22Rv1 (cell line): ENCODE data around the gene UBE2E1.
"Not testable (repeated sequence)": the region's sequence is repeated elsewhere in the genome, so short reads cannot be mapped to it uniquely, and the experiment has no call there.

Experiments used
- ZFX ChIP-seq: fragments of 450-650 bp; IDR thresholded peaks from 2 replicates; pipeline ENCODE4 v1.6.1; 2017; ENCODE audit warnings: antibody characterized with exemption, borderline replicate concordance
- TF ChIP-seq, protein P1 (sequence below): fragments of 450-650 bp; IDR thresholded peaks from 2 replicates; pipeline ENCODE4 v1.5.1; 2017; ENCODE audit warnings: mild to moderate bottlenecking

DNA sequence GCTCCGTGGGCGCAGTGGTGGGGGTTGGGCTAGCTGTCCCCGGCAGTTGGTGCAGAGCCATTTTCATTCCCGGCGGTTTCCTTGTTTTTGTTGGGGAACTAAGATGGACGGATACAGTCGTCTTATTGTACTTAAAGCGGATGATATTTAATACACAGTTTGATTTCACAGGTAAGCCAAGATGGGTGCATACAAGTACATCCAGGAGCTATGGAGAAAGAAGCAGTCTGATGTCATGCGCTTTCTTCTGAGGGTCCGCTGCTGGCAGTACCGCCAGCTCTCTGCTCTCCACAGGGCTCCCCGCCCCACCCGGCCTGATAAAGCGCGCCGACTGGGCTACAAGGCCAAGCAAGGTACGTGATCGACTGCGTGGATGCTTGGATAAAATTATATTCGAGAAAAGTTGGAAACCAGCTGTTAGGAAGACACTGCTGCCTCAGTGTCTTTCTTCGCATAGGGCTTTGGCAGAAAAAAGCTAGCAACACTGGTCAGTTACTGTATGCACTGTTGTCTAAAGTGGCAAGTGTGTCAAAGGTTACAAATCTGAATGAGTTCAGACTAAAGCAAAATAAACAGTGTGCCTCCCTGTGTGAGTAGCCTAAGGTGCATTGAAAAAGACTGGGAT lies 112.0 kb downstream of the UBE2E1 start:
- TF ChIP-seq, protein P1, sequence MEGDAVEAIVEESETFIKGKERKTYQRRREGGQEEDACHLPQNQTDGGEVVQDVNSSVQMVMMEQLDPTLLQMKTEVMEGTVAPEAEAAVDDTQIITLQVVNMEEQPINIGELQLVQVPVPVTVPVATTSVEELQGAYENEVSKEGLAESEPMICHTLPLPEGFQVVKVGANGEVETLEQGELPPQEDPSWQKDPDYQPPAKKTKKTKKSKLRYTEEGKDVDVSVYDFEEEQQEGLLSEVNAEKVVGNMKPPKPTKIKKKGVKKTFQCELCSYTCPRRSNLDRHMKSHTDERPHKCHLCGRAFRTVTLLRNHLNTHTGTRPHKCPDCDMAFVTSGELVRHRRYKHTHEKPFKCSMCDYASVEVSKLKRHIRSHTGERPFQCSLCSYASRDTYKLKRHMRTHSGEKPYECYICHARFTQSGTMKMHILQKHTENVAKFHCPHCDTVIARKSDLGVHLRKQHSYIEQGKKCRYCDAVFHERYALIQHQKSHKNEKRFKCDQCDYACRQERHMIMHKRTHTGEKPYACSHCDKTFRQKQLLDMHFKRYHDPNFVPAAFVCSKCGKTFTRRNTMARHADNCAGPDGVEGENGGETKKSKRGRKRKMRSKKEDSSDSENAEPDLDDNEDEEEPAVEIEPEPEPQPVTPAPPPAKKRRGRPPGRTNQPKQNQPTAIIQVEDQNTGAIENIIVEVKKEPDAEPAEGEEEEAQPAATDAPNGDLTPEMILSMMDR = not testable (repeated sequence)
- TF ChIP-seq ZFX = not testable (repeated sequence)
